PC-9 (cell line): ENCODE results near the gene RUNX3. TPM values are rescaled to one million over a fixed set of nuclear protein-coding genes. Genes with fewer than 3 reads are reported as not detected.

Experiments used
- BruUV-seq: library from RNA; stranded (reverse); fragments of 400-500 nt; replicated peaks from 2 replicates; lab custom pipeline; 2021; lab: Mats Ljungman, UMichigan
- CTCF ChIA-PET: fragments of 300-600 bp; sonication (Branson Sonifier 250); formaldehyde crosslinking; loops from one replicate; lab custom pipeline; 2022; ENCODE audit warnings: antibody characterized with exemption; lab: Charles Lee
- POLR2A ChIA-PET: fragments of 300-600 bp; sonication (Branson Sonifier 250); formaldehyde crosslinking; loops from one replicate; lab custom pipeline; 2022; ENCODE audit warnings: antibody characterized with exemption; ENCODE audit not compliant: unreplicated experiment; lab: Charles Lee
- DNase-seq, 2 experiments: peaks; one replicate each; pipeline versions ENCODE4 v3.0.0 to v3.0.0-alpha.2; 2015 to 2022; ENCODE audit warnings: mixed read lengths in 1 of 2
- H2AFZ ChIP-seq: fragments of 200-600 bp; sonication (generic); 2 replicates; pipeline ENCODE4 v1.8.1; 2017; ENCODE audit warnings: antibody characterized with exemption
- H3F3A ChIP-seq: fragments of 200-600 bp; sonication (generic); 2 replicates; pipeline ENCODE4 v1.8.1; 2017; ENCODE audit warnings: antibody characterized with exemption, mild to moderate bottlenecking, low read depth; ENCODE audit not compliant: insufficient read depth
- H3K27ac ChIP-seq: fragments of 200-600 bp; sonication (generic); 2 replicates; pipeline ENCODE4 v1.6.1; 2016; ENCODE audit warnings: mixed run types
- H3K27me3 ChIP-seq: fragments of 200-600 bp; sonication (generic); 2 replicates; pipeline ENCODE4 v1.6.1; 2016; ENCODE audit warnings: low read depth, mixed run types; ENCODE audit not compliant: insufficient read depth
- H3K36me3 ChIP-seq: fragments of 200-600 bp; sonication (generic); 2 replicates; pipeline ENCODE4 v1.6.1; 2016; ENCODE audit warnings: low read depth, mixed run types
- H3K4me1 ChIP-seq: fragments of 200-600 bp; sonication (generic); replicated peaks from 2 replicates; pipeline ENCODE4 v1.6.1; 2016; ENCODE audit warnings: mixed run types; ENCODE audit not compliant: insufficient read depth
- H3K4me2 ChIP-seq: fragments of 200-600 bp; sonication (generic); 2 replicates; pipeline ENCODE4 v1.6.1; 2017; ENCODE audit warnings: mixed run types
- H3K4me3 ChIP-seq: fragments of 200-600 bp; sonication (generic); 2 replicates; pipeline ENCODE4 v1.6.1; 2016; ENCODE audit warnings: mixed run types
- H3K79me2 ChIP-seq: fragments of 200-600 bp; sonication (generic); 2 replicates; pipeline ENCODE4 v1.6.1; 2017; ENCODE audit warnings: low read depth, mixed run types
- H3K9me2 ChIP-seq: fragments of 200-600 bp; sonication (generic); 2 replicates; pipeline ENCODE4 v1.8.1; 2017; ENCODE audit warnings: mild to moderate bottlenecking; ENCODE audit not compliant: insufficient read depth
- H3K9me3 ChIP-seq: fragments of 200-600 bp; sonication (generic); 2 replicates; pipeline ENCODE4 v1.8.1; 2016; ENCODE audit warnings: low read depth; ENCODE audit not compliant: insufficient read depth
- H4K20me1 ChIP-seq: fragments of 200-600 bp; sonication (generic); 2 replicates; pipeline ENCODE4 v1.8.1; 2017; ENCODE audit not compliant: insufficient read depth
- CTCF ChIP-seq: fragments of 200-600 bp; sonication (generic); conservative IDR thresholded peaks from 2 replicates; pipeline ENCODE4 v1.6.1; 2017; ENCODE audit warnings: mixed run types, antibody characterized with exemption, mild to moderate bottlenecking, moderate library complexity
- EZH2 ChIP-seq: fragments of 200-600 bp; sonication (generic); IDR thresholded peaks from 2 replicates; pipeline ENCODE4 v1.8.0; 2017; ENCODE audit warnings: antibody characterized with exemption, low read depth
- intact Hi-C: fragments of 100-400 bp; cut with micrococcal nuclease; formaldehyde crosslinking; loops from one replicate; pipeline ENCODE4 v1.10.0; 2022; ENCODE audit not compliant: unreplicated experiment
- total RNA-seq: library from RNA; stranded (reverse); gene quantifications from 2 replicates; pipeline ENCODE4 v1.2.3, GENCODE V29; 2021

The RUNX3 gene
- total RNA-seq, 1 experiment from 2014 or later, result not detected

GRCh38 chr1:24912376-24913273 lies 17.5 kb downstream of the RUNX3 start:
- no peaks in the 10 kb centered on the region for H3K27me3 ChIP-seq
- no peaks in the 10 kb centered on the region for H3K36me3 ChIP-seq
- H3K4me3 ChIP-seq, result no peak overlapping the region
- ChIA-PET CTCF (no interaction called here), POLR2A (no interaction called here)
- intact Hi-C loops, result no loop called here
- no peaks in the 10 kb centered on the region for H4K20me1 ChIP-seq
- no peak overlapping the region for H3K4me2 ChIP-seq
- H3K27ac ChIP-seq, result no peak overlapping the region
- no peaks in the 10 kb centered on the region for H3K9me3 ChIP-seq
- H3K9me2 ChIP-seq, result no peaks in the 10 kb centered on the region
- no peaks in the 10 kb centered on the region for H3K79me2 ChIP-seq
- DNase-seq, result no peak
- no peaks in the 10 kb centered on the region for H3K4me1 ChIP-seq
- TF ChIP-seq CTCF (no peak), EZH2 (no peak)
- H2AFZ ChIP-seq, result no peak overlapping the region
- no peaks in the 10 kb centered on the region for H3F3A ChIP-seq
- no TSS peak for BruUV-seq

- no peak overlapping the region for H3K4me2 ChIP-seq
- BruUV-seq, result no TSS peak
- no peaks in the 10 kb centered on the region for H3K36me3 ChIP-seq
- no peaks in the 10 kb centered on the region for H3K9me3 ChIP-seq
- intact Hi-C loops, result no loop called here
- ChIA-PET POLR2A (no interaction called here), CTCF (no interaction called here)
- no peaks in the 10 kb centered on the region for H3K27me3 ChIP-seq
- TF ChIP-seq EZH2 (no peak), CTCF (no peak)
- H3K4me1 ChIP-seq, result no peaks in the 10 kb centered on the region
- H4K20me1 ChIP-seq, result no peaks in the 10 kb centered on the region
- H3K27ac ChIP-seq, result no peak overlapping the region
- no peaks in the 10 kb centered on the region for H3F3A ChIP-seq
- no peak for DNase-seq
- H2AFZ ChIP-seq, result no peak overlapping the region
- no peak overlapping the region for H3K4me3 ChIP-seq
- no peaks in the 10 kb centered on the region for H3K79me2 ChIP-seq
- H3K9me2 ChIP-seq, result no peaks in the 10 kb centered on the region
These were observed 18.4 kb downstream of the RUNX3 start for GRCh38 chr1:24911651-24912155.

GRCh38 chr1:24910751-24911650 lies 19.1 kb downstream of the RUNX3 start:
- Histone ChIP-seq H3K4me3 (no peak overlapping the region), H3F3A (no peaks in the 10 kb centered on the region), H3K27ac (no peak overlapping the region), H3K4me1 (no peaks in the 10 kb centered on the region), H3K79me2 (no peaks in the 10 kb centered on the region), H4K20me1 (no peaks in the 10 kb centered on the region), H2AFZ (no peak overlapping the region), H3K4me2 (no peak overlapping the region), H3K9me2 (no peaks in the 10 kb centered on the region), H3K9me3 (no peaks in the 10 kb centered on the region), H3K36me3 (no peaks in the 10 kb centered on the region), H3K27me3 (no peaks in the 10 kb centered on the region)
- intact Hi-C loops, result no loop called here
- BruUV-seq, result no TSS peak
- TF ChIP-seq EZH2 (no peak), CTCF (no peak)
- ChIA-PET CTCF (no interaction called here), POLR2A (no interaction called here)
- DNase-seq, result no peak
